Esophagus (tissue), 2 donors: Measurements from ENCODE around the gene CLDN2. TPM values are rescaled to one million over a fixed set of nuclear protein-coding genes. Genes with fewer than 3 reads are reported as not detected.
"Not testable (repeated sequence)": the region's sequence is repeated elsewhere in the genome, so short reads cannot be mapped to it uniquely, and the experiment has no call there.

Source experiments
- H3K27ac ChIP-seq, 2 donors: one replicate each; pipeline ENCODE4 v1.5.1; 2013; ENCODE audit warnings: low read depth in 2 of 2, mild to moderate bottlenecking in 2 of 2, inconsistent platforms in 1 of 2, low read length in 1 of 2, moderate library complexity in 1 of 2
- H3K27me3 ChIP-seq, 2 donors: one replicate each; pipeline ENCODE4 v1.6.1; 2013; ENCODE audit warnings: low read length in 2 of 2, control low read depth in 1 of 2, mild to moderate bottlenecking in 1 of 2; ENCODE audit not compliant: insufficient read depth in 2 of 2, control insufficient read depth in 1 of 2
- H3K36me3 ChIP-seq, 2 donors: one replicate each; pipeline ENCODE4 v1.6.1; 2013; ENCODE audit warnings: low read length in 1 of 2; ENCODE audit not compliant: control insufficient read depth in 2 of 2, insufficient read depth in 2 of 2
- H3K4me1 ChIP-seq, 2 donors: one replicate each; pipeline ENCODE4 v1.6.1; 2013; ENCODE audit warnings: low read length in 1 of 2; ENCODE audit not compliant: control insufficient read depth in 2 of 2, insufficient read depth in 2 of 2
- H3K4me3 ChIP-seq, 2 donors: one replicate each; pipeline ENCODE4 v1.5.1; 2013; ENCODE audit warnings: low read length in 2 of 2, mild to moderate bottlenecking in 2 of 2, low read depth in 1 of 2, moderate library complexity in 1 of 2
- H3K9me3 ChIP-seq, 2 donors: one replicate each; pipeline ENCODE4 v1.6.1; 2013; ENCODE audit warnings: mild to moderate bottlenecking in 2 of 2, low read depth in 1 of 2, low read length in 1 of 2, moderate library complexity in 1 of 2; ENCODE audit not compliant: control insufficient read depth in 2 of 2, insufficient read depth in 1 of 2
- WGBS, 2 donors: extraction: QIAGEN DNeasy Blood & Tissue Kit; methylation state at CpG; one replicate each; pipeline ENCODE4 v1.1.7; 2013; 5-methylcytosine and 5-hydroxymethylcytosine counted together
- polyA plus RNA-seq, 2 donors: library from polyadenylated mRNA; stranded (reverse); fragments of 200-250 nt; gene quantifications; one replicate each; pipeline ENCODE4 v1.2.3, GENCODE V29; 2013
- donor health status: healthy with polysubstance abuse.
- donor health status: Bipolar disorder and iron deficiency.

Gene CLDN2
- polyA plus RNA-seq, 2 donors = not detected

- not testable (repeated sequence) for H3K27ac ChIP-seq, H3K36me3 ChIP-seq, H3K9me3 ChIP-seq, H3K4me1 ChIP-seq, H3K27me3 ChIP-seq, H3K4me3 ChIP-seq
- WGBS, 2 donors = 63 to 85% methylated on average over 6 of the region's 6 CpGs
Observed at GRCh38 chrX:106966547-106966946, 46.3 kb downstream of the CLDN2 start.

GRCh38 chrX:106972896-106973295 lies 52.7 kb downstream of the CLDN2 start:
- Histone ChIP-seq H3K9me3 (no peaks in the 10 kb centered on the region), H3K4me1 (no peaks in the 10 kb centered on the region), H3K36me3 (no peaks in the 10 kb centered on the region), H3K4me3 (no peak overlapping the region), H3K27me3 (no peaks in the 10 kb centered on the region), H3K27ac (no peak overlapping the region)

- H3K4me1 ChIP-seq = no peaks in the 10 kb centered on the region
- no peaks in the 10 kb centered on the region for H3K9me3 ChIP-seq
- WGBS, 2 donors = 45 to 56% methylated on average over 5 of the region's 5 CpGs
- no peak overlapping the region for H3K27ac ChIP-seq
- H3K4me3 ChIP-seq = no peak overlapping the region
- H3K36me3 ChIP-seq = no peaks in the 10 kb centered on the region
- H3K27me3 ChIP-seq = no peaks in the 10 kb centered on the region
Observed at GRCh38 chrX:106973433-106974149, 53.4 kb downstream of the CLDN2 start.

GRCh38 chrX:106976416-106976815 lies 56.2 kb downstream of the CLDN2 start:
- H3K9me3 ChIP-seq = no peaks in the 10 kb centered on the region
- WGBS, 2 donors = 52 to 63% methylated on average over 3 of the region's 3 CpGs

More at GRCh38 chrX:106976416-106976815, 56.2 kb downstream of the CLDN2 start:
- H3K27ac ChIP-seq = no peak overlapping the region
- no peaks in the 10 kb centered on the region for H3K36me3 ChIP-seq
- H3K27me3 ChIP-seq = no peaks in the 10 kb centered on the region
- H3K4me1 ChIP-seq = no peaks in the 10 kb centered on the region
- no peak overlapping the region for H3K4me3 ChIP-seq

Other genes starting within 250 kb of the CLDN2 start
- 1 to 10 TPM; 2.6 to 3.3 TPM for gene RNF128, start 193.7 kb upstream of the CLDN2 start, polyA plus RNA-seq
- gene TBC1D8B, start 117.7 kb upstream of the CLDN2 start, polyA plus RNA-seq = 1 to 10 TPM in 1 of 2 donors, under 1 TPM in 1; 0.93 to 1.6 TPM
- gene RIPPLY1, start 17.1 kb upstream of the CLDN2 start, polyA plus RNA-seq = not detected
- 1 to 10 TPM; 4.4 to 8.0 TPM for gene MORC4, start 79.8 kb downstream of the CLDN2 start, polyA plus RNA-seq
- gene RBM41, start 198.4 kb downstream of the CLDN2 start, polyA plus RNA-seq = 1 to 10 TPM; 3.2 to 4.4 TPM